Uterus (tissue), 2 donors: ENCODE data around the gene EDDM3A.

Experiments used
- POLR2A ChIP-seq, 2 donors: fragments of 450-650 bp; IDR thresholded peaks; one replicate each; pipeline ENCODE4 v1.6.1; 2016; ENCODE audit warnings: antibody characterized with exemption in 2 of 2, mild to moderate bottlenecking in 1 of 2, moderate library complexity in 1 of 2
- TF ChIP-seq, protein P1 (sequence below), 4 experiments: fragments of 200-600 bp in 2 of 4; fragments of 450-650 bp in 2 of 4; sonication (generic) in 2 of 4; IDR thresholded peaks; one replicate each; pipeline ENCODE4 v1.5.1; 2016 to 2019; ENCODE audit warnings: antibody characterized with exemption in 4 of 4, mild to moderate bottlenecking in 2 of 4, moderate library complexity in 1 of 4

DNA sequence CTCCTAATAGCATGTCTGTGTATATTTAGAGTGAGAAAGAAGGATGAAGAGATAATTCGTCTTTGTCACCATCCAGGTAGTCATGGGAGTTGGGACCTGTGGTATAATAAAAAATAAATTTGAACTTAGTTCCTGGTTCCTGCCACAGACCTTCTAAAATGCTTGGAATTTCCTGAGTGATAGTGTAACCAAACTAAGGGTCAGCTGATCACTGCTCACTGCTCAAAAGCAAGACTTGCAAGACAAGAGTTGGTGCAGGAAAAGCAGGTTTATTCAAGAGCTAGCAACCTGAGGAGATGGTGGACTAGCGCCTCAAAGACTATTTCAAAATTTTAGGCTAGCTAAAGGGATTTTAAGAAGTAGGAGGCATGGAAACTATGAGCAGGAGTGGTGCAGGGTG is 38.1 kb upstream of the EDDM3A start:
- TF ChIP-seq, protein P1, sequence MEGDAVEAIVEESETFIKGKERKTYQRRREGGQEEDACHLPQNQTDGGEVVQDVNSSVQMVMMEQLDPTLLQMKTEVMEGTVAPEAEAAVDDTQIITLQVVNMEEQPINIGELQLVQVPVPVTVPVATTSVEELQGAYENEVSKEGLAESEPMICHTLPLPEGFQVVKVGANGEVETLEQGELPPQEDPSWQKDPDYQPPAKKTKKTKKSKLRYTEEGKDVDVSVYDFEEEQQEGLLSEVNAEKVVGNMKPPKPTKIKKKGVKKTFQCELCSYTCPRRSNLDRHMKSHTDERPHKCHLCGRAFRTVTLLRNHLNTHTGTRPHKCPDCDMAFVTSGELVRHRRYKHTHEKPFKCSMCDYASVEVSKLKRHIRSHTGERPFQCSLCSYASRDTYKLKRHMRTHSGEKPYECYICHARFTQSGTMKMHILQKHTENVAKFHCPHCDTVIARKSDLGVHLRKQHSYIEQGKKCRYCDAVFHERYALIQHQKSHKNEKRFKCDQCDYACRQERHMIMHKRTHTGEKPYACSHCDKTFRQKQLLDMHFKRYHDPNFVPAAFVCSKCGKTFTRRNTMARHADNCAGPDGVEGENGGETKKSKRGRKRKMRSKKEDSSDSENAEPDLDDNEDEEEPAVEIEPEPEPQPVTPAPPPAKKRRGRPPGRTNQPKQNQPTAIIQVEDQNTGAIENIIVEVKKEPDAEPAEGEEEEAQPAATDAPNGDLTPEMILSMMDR (IDR thresholded peaks at IDR 0.05), result no peak
- TF ChIP-seq POLR2A (IDR thresholded peaks at IDR 0.05), result no peak
